Measurements from ENCODE around the gene CDKAL1. TPM values are rescaled to one million over a fixed set of nuclear protein-coding genes. Genes with fewer than 3 reads are reported as not detected.

Gene CDKAL1
- total RNA-seq, 1 experiment from 2014 or later: 20.6 TPM

DNA sequence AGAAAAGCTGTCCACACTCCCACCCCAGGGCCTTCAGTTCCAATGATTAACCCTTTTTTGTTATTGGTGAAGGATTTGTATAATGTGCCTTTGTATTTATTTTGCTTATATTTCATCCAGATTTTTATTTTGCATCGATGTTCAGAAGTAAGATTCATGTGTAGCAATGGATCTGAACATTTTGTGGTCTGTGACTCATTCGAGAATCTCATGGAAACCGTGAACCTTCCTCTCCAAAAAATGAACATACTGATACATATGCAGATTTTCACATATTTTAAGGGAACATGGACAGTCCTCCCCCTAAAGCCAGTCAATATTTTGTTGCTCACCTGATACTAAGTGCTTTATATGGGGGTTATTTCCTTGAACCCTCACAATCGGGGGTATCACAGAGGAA, 637.5 kb downstream of the CDKAL1 start (continued):
- TF ChIP-seq, protein P1, sequence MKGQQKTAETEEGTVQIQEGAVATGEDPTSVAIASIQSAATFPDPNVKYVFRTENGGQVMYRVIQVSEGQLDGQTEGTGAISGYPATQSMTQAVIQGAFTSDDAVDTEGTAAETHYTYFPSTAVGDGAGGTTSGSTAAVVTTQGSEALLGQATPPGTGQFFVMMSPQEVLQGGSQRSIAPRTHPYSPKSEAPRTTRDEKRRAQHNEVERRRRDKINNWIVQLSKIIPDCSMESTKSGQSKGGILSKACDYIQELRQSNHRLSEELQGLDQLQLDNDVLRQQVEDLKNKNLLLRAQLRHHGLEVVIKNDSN (CRISPR knock-in tag; IDR thresholded peaks at IDR 0.05): no peak
- TF ChIP-seq, protein P2, sequence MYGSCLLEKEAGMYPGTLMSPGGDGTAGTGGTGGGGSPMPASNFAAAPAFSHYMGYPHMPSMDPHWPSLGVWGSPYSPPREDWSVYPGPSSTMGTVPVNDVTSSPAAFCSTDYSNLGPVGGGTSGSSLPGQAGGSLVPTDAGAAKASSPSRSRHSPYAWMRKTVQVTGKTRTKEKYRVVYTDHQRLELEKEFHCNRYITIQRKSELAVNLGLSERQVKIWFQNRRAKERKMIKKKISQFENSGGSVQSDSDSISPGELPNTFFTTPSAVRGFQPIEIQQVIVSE (CRISPR knock-in tag; IDR thresholded peaks at IDR 0.05; ENCODE audit: borderline replicate concordance): no peak
- TF ChIP-seq, protein P3, sequence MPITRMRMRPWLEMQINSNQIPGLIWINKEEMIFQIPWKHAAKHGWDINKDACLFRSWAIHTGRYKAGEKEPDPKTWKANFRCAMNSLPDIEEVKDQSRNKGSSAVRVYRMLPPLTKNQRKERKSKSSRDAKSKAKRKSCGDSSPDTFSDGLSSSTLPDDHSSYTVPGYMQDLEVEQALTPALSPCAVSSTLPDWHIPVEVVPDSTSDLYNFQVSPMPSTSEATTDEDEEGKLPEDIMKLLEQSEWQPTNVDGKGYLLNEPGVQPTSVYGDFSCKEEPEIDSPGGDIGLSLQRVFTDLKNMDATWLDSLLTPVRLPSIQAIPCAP (CRISPR knock-in tag; IDR thresholded peaks at IDR 0.05): no peak
- TF ChIP-seq, protein P4, sequence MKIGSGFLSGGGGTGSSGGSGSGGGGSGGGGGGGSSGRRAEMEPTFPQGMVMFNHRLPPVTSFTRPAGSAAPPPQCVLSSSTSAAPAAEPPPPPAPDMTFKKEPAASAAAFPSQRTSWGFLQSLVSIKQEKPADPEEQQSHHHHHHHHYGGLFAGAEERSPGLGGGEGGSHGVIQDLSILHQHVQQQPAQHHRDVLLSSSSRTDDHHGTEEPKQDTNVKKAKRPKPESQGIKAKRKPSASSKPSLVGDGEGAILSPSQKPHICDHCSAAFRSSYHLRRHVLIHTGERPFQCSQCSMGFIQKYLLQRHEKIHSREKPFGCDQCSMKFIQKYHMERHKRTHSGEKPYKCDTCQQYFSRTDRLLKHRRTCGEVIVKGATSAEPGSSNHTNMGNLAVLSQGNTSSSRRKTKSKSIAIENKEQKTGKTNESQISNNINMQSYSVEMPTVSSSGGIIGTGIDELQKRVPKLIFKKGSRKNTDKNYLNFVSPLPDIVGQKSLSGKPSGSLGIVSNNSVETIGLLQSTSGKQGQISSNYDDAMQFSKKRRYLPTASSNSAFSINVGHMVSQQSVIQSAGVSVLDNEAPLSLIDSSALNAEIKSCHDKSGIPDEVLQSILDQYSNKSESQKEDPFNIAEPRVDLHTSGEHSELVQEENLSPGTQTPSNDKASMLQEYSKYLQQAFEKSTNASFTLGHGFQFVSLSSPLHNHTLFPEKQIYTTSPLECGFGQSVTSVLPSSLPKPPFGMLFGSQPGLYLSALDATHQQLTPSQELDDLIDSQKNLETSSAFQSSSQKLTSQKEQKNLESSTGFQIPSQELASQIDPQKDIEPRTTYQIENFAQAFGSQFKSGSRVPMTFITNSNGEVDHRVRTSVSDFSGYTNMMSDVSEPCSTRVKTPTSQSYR (CRISPR knock-in tag; IDR thresholded peaks at IDR 0.05): no peak
- TF ChIP-seq ZNF121 (CRISPR knock-in tag; IDR thresholded peaks at IDR 0.05): no peak
- TF ChIP-seq, protein P5, sequence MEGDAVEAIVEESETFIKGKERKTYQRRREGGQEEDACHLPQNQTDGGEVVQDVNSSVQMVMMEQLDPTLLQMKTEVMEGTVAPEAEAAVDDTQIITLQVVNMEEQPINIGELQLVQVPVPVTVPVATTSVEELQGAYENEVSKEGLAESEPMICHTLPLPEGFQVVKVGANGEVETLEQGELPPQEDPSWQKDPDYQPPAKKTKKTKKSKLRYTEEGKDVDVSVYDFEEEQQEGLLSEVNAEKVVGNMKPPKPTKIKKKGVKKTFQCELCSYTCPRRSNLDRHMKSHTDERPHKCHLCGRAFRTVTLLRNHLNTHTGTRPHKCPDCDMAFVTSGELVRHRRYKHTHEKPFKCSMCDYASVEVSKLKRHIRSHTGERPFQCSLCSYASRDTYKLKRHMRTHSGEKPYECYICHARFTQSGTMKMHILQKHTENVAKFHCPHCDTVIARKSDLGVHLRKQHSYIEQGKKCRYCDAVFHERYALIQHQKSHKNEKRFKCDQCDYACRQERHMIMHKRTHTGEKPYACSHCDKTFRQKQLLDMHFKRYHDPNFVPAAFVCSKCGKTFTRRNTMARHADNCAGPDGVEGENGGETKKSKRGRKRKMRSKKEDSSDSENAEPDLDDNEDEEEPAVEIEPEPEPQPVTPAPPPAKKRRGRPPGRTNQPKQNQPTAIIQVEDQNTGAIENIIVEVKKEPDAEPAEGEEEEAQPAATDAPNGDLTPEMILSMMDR (IDR thresholded peaks at IDR 0.05): no peak

DNA sequence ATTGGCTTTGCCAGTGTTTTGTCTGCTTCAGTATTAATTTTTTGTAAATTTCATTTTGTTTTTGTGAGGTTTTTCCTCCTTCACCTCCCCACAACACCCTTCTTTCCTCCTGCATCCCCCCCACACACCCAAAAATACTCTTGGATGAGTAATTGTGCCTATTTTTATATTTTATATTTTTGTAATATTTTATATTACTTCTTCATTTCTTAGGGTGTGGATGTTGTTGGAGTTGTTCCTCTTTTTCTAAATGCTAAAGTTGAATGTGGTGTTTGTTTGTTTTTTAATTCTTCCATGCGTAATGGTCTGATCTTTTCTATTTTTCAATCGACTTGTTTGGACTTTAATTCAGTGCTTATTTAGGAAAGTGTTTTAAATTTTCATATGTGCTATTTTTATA, 638.8 kb downstream of the CDKAL1 start:
- DNase-seq (ENCODE audit: low spot score) (no peak), ATAC-seq (no peak)
- Mint-ChIP-seq H3K36me3 (no peaks in the 10 kb centered on the region), H3K27ac (peak overlapping the region; percentile 8), H3K9me3 (0 out of 2 replicates have a peak, but pooled peaks cover 2% of the 10 kb centered on the region), H3K4me3 (no peak overlapping the region), H3K4me1 (peaks cover 13% of the 10 kb centered on the region), H3K27me3 (ENCODE audit: low read depth) (no peaks in the 10 kb centered on the region)
- ChIA-PET CTCF (no interaction called here), POLR2A (no interaction called here)
- TF ChIP-seq, protein P6, sequence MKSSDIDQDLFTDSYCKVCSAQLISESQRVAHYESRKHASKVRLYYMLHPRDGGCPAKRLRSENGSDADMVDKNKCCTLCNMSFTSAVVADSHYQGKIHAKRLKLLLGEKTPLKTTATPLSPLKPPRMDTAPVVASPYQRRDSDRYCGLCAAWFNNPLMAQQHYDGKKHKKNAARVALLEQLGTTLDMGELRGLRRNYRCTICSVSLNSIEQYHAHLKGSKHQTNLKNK (CRISPR knock-in tag; IDR thresholded peaks at IDR 0.05): no peak
- TF ChIP-seq MYBL2 (CRISPR knock-in tag; IDR thresholded peaks at IDR 0.05) (no peak), ETV6 (CRISPR knock-in tag; IDR thresholded peaks at IDR 0.05) (no peak), NFYB (CRISPR knock-in tag; conservative IDR thresholded peaks at IDR 0.05; ENCODE audit: low read depth) (no peak), GTF2I (CRISPR knock-in tag; conservative IDR thresholded peaks at IDR 0.05) (no peak)
- TF ChIP-seq, protein P7, sequence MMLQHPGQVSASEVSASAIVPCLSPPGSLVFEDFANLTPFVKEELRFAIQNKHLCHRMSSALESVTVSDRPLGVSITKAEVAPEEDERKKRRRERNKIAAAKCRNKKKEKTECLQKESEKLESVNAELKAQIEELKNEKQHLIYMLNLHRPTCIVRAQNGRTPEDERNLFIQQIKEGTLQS (CRISPR knock-in tag; conservative IDR thresholded peaks at IDR 0.05): no peak
- TF ChIP-seq, protein P8, sequence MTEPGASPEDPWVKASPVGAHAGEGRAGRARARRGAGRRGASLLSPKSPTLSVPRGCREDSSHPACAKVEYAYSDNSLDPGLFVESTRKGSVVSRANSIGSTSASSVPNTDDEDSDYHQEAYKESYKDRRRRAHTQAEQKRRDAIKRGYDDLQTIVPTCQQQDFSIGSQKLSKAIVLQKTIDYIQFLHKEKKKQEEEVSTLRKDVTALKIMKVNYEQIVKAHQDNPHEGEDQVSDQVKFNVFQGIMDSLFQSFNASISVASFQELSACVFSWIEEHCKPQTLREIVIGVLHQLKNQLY (CRISPR knock-in tag; IDR thresholded peaks at IDR 0.05): no peak
- TF ChIP-seq, protein P9, sequence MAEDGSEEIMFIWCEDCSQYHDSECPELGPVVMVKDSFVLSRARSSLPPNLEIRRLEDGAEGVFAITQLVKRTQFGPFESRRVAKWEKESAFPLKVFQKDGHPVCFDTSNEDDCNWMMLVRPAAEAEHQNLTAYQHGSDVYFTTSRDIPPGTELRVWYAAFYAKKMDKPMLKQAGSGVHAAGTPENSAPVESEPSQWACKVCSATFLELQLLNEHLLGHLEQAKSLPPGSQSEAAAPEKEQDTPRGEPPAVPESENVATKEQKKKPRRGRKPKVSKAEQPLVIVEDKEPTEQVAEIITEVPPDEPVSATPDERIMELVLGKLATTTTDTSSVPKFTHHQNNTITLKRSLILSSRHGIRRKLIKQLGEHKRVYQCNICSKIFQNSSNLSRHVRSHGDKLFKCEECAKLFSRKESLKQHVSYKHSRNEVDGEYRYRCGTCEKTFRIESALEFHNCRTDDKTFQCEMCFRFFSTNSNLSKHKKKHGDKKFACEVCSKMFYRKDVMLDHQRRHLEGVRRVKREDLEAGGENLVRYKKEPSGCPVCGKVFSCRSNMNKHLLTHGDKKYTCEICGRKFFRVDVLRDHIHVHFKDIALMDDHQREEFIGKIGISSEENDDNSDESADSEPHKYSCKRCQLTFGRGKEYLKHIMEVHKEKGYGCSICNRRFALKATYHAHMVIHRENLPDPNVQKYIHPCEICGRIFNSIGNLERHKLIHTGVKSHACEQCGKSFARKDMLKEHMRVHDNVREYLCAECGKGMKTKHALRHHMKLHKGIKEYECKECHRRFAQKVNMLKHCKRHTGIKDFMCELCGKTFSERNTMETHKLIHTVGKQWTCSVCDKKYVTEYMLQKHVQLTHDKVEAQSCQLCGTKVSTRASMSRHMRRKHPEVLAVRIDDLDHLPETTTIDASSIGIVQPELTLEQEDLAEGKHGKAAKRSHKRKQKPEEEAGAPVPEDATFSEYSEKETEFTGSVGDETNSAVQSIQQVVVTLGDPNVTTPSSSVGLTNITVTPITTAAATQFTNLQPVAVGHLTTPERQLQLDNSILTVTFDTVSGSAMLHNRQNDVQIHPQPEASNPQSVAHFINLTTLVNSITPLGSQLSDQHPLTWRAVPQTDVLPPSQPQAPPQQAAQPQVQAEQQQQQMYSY (CRISPR knock-in tag; IDR thresholded peaks at IDR 0.05): no peak
